Activated naive CD8-positive, alpha-beta T cell (primary cell): ENCODE measurements around the gene PRKX.
"Not testable (repeated sequence)": the region's sequence is repeated elsewhere in the genome, so short reads cannot be mapped to it uniquely, and the experiment has no call there.

Source experiments
- H3K27ac Mint-ChIP-seq: one replicate; pipeline ENCODE4 v1.8.0; 2021; ENCODE audit warnings: mixed read lengths
- H3K27me3 Mint-ChIP-seq: one replicate; pipeline ENCODE4 v1.8.0; 2021; ENCODE audit warnings: mixed read lengths
- H3K36me3 Mint-ChIP-seq: one replicate; pipeline ENCODE4 v1.8.0; 2021; ENCODE audit warnings: mixed read lengths
- H3K4me1 Mint-ChIP-seq: one replicate; pipeline ENCODE4 v1.8.0; 2021; ENCODE audit warnings: low read depth, mixed read lengths
- H3K4me3 Mint-ChIP-seq: one replicate; pipeline ENCODE4 v1.8.0; 2021; ENCODE audit warnings: mild to moderate bottlenecking, mixed read lengths
- H3K9me3 Mint-ChIP-seq: one replicate; pipeline ENCODE4 v1.8.0; 2021; ENCODE audit warnings: low read depth, mixed read lengths

The PRKX gene

GRCh38 chrX:3585719-3586118, 127.7 kb downstream of the PRKX start:
- Mint-ChIP-seq H3K27me3 (no peaks in the 10 kb centered on the region), H3K4me3 (no peak overlapping the region), H3K27ac (no peak overlapping the region), H3K9me3 (no peaks in the 10 kb centered on the region), H3K36me3 (peaks cover 4% of the 10 kb centered on the region), H3K4me1 (peaks cover 24% of the 10 kb centered on the region)

DNA sequence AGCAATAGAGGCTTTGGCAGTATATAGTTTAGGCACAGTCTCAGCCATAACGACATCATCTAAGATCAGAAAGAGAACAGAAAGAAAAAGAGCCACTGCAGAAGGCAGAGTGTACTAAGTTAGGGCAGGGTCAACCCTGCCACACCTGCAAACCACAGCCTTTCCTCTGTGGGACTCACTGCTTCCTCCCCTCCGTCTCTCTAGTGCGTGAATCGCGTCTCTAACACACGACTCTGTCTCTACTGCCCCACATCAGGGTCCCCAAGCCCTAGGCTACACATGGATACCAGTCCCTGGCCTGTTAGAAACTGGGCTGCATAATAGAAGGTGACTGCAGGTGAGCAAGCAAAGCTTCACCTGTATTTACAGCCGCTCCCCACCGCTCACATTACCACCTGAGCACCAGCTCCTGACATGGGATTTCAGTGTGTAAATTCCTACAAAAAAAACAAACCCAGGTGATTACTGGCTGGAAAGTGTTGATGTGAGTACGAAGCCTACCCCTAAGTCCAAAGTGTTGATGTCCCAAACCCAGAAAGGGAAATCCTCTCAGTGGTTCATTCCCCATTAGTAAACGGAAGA, 128.9 kb downstream of the PRKX start:
- Mint-ChIP-seq H3K27ac (no peak overlapping the region), H3K36me3 (peaks cover 4% of the 10 kb centered on the region), H3K9me3 (no peaks in the 10 kb centered on the region), H3K4me3 (no peak overlapping the region), H3K27me3 (no peaks in the 10 kb centered on the region), H3K4me1 (peaks cover 24% of the 10 kb centered on the region)

DNA sequence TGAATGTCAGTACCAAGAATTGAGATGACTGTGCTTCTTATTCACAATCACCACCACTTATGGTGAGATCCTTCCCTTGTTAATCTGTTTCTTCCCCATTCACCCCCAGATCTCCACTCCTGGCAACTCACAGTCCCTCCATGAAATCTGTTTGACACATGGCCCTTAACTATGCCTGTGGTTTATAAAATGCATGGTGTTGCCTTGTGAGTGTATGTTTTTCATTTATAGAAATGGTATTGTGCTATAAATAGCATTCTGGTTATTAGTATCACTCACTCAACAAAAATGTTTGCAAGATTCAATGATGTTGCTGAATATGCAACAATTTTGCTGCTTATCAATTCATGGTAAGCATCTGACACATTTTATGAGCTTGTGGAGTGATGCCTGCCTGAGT, 131.0 kb downstream of the PRKX start:
- no peak overlapping the region for H3K27ac Mint-ChIP-seq
- no peaks in the 10 kb centered on the region for H3K9me3 Mint-ChIP-seq
- H3K36me3 Mint-ChIP-seq = peaks cover 4% of the 10 kb centered on the region
- no peak overlapping the region for H3K4me3 Mint-ChIP-seq
- H3K4me1 Mint-ChIP-seq = peaks cover 20% of the 10 kb centered on the region
- H3K27me3 Mint-ChIP-seq = no peaks in the 10 kb centered on the region

- Mint-ChIP-seq H3K4me1 (peaks cover 18% of the 10 kb centered on the region), H3K27me3 (no peaks in the 10 kb centered on the region), H3K4me3 (no peak overlapping the region), H3K36me3 (peaks cover 4% of the 10 kb centered on the region), H3K27ac (no peak overlapping the region), H3K9me3 (no peaks in the 10 kb centered on the region)
Observed at GRCh38 chrX:3581609-3582108, 131.8 kb downstream of the PRKX start.

DNA sequence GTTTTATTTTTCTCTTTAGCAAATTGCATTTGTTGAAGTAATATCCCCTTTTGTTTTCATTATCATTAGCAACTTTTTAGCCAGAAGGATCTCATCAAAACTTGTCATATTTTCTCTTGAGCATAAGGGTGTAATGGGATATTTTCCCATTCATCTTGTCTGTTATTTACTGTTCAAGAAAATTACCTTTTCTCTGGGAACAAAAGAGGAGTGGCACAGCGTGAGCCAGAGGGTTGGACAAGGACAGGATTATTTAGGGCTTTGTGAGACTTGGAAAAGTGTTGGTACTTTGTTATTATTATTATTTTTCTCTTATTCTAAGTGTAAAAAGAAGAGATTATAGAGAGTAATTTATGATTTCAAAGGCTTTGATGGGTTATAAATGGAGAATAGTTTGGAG, 135.9 kb downstream of the PRKX start:
- no peak overlapping the region for H3K4me3 Mint-ChIP-seq
- H3K36me3 Mint-ChIP-seq = peaks cover 4% of the 10 kb centered on the region
- no peaks in the 10 kb centered on the region for H3K27me3 Mint-ChIP-seq
- no peaks in the 10 kb centered on the region for H3K9me3 Mint-ChIP-seq
- H3K4me1 Mint-ChIP-seq = no peaks in the 10 kb centered on the region
- no peak overlapping the region for H3K27ac Mint-ChIP-seq

GRCh38 chrX:3576886-3577501, 136.5 kb downstream of the PRKX start:
- Mint-ChIP-seq H3K4me1 (no peaks in the 10 kb centered on the region), H3K36me3 (peaks cover 2% of the 10 kb centered on the region), H3K27ac (no peak overlapping the region), H3K27me3 (no peaks in the 10 kb centered on the region), H3K4me3 (no peak overlapping the region), H3K9me3 (no peaks in the 10 kb centered on the region)

- H3K4me1 Mint-ChIP-seq = no peaks in the 10 kb centered on the region
Observed at GRCh38 chrX:3567686-3568085, 145.8 kb downstream of the PRKX start.

DNA sequence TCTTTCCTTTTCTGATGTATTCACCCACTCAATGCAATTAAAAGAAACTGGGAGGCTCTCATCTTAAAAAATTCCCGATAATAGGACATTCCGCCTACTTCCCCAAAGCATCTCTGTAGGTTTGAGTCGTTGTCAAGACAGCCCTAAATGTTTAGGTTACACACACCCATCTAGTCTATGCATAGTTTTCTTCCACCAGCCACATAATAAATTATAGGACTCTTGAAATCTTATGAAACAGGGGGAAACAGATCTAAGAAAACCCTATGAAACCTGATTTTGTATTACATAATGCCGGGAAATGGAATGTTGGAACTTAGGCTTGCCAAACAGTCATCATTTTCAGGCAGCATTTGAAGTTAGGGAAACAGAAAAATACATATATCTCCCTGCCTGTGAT, 150.0 kb downstream of the PRKX start:
- Mint-ChIP-seq H3K4me3 (no peak overlapping the region), H3K36me3 (no peaks in the 10 kb centered on the region), H3K27me3 (no peaks in the 10 kb centered on the region), H3K9me3 (no peaks in the 10 kb centered on the region), H3K4me1 (no peaks in the 10 kb centered on the region), H3K27ac (no peak overlapping the region)

More at GRCh38 chrX:3567686-3568085, 145.8 kb downstream of the PRKX start:
- Mint-ChIP-seq H3K36me3 (no peaks in the 10 kb centered on the region), H3K9me3 (no peaks in the 10 kb centered on the region), H3K27me3 (no peaks in the 10 kb centered on the region), H3K27ac (no peak overlapping the region), H3K4me3 (no peak overlapping the region)

- not testable (repeated sequence) for H3K9me3 Mint-ChIP-seq, H3K27ac Mint-ChIP-seq, H3K4me1 Mint-ChIP-seq
Observed at GRCh38 chrX:3560010-3560409, 153.4 kb downstream of the PRKX start.

More at GRCh38 chrX:3560010-3560409, 153.4 kb downstream of the PRKX start:
- not testable (repeated sequence) for H3K4me3 Mint-ChIP-seq, H3K36me3 Mint-ChIP-seq, H3K27me3 Mint-ChIP-seq
